ENCODE results near the gene BAG5.

The BAG5 gene

GRCh38 chr14:103563844-103564505 lies 1.5 kb upstream of the BAG5 start:
- DNase-seq: no peak

GRCh38 chr14:103563226-103563620 lies 766 bp upstream of the BAG5 start:
- peak; percentile 19 for DNase-seq

GRCh38 chr14:103562179-103562428 lies 353 bp downstream of the BAG5 start:
- no peak for DNase-seq

GRCh38 chr14:103561381-103562178 lies 877 bp downstream of the BAG5 start:
- DNase-seq: peak; percentile 42

GRCh38 chr14:103560691-103561090 lies 1.8 kb downstream of the BAG5 start:
- no peak for DNase-seq

- no peak for DNase-seq
Measured at GRCh38 chr14:103559766-103560165, 2.7 kb downstream of the BAG5 start.

- no peak for DNase-seq
Measured at GRCh38 chr14:103558071-103558882, 4.2 kb downstream of the BAG5 start.

GRCh38 chr14:103556946-103557758 lies 5.3 kb downstream of the BAG5 start:
- no peak for DNase-seq

- no peak for DNase-seq
Measured at GRCh38 chr14:103555559-103556337, 6.7 kb downstream of the BAG5 start.

GRCh38 chr14:103552846-103553210 lies 9.6 kb downstream of the BAG5 start:
- no peak for DNase-seq

GRCh38 chr14:103552011-103552845 lies 10.2 kb downstream of the BAG5 start:
- no peak for DNase-seq

- no peak for DNase-seq
Measured at GRCh38 chr14:103551338-103551762, 11.1 kb downstream of the BAG5 start.

GRCh38 chr14:103550451-103551337 lies 11.8 kb downstream of the BAG5 start:
- DNase-seq: no peak

GRCh38 chr14:103549361-103550311 lies 12.8 kb downstream of the BAG5 start:
- DNase-seq: no peak

GRCh38 chr14:103548463-103549351 lies 13.8 kb downstream of the BAG5 start:
- DNase-seq: no peak

- no peak for DNase-seq
Measured at GRCh38 chr14:103547941-103548462, 14.5 kb downstream of the BAG5 start.

- no peak for DNase-seq
Measured at GRCh38 chr14:103547455-103547940, 15.0 kb downstream of the BAG5 start.
